Astrocyte (in vitro differentiated cells and primary cell): ENCODE data around the gene HYDIN.
"Not testable (repeated sequence)": the region's sequence is repeated elsewhere in the genome, so short reads cannot be mapped to it uniquely, and the experiment has no call there.

Source experiments
- EZH2 ChIP-seq: IDR thresholded peaks from 2 replicates; pipeline ENCODE4 v1.6.1; 2012; ENCODE audit warnings: mild to moderate bottlenecking, low read length, inconsistent platforms; ENCODE audit not compliant: insufficient read depth
- TF ChIP-seq, protein P1 (sequence below): IDR thresholded peaks from 2 replicates; pipeline ENCODE4 v1.5.1; 2011; ENCODE audit warnings: low read depth, mild to moderate bottlenecking, inconsistent platforms, low read length, moderate library complexity; ENCODE audit not compliant: insufficient read depth

DNA sequence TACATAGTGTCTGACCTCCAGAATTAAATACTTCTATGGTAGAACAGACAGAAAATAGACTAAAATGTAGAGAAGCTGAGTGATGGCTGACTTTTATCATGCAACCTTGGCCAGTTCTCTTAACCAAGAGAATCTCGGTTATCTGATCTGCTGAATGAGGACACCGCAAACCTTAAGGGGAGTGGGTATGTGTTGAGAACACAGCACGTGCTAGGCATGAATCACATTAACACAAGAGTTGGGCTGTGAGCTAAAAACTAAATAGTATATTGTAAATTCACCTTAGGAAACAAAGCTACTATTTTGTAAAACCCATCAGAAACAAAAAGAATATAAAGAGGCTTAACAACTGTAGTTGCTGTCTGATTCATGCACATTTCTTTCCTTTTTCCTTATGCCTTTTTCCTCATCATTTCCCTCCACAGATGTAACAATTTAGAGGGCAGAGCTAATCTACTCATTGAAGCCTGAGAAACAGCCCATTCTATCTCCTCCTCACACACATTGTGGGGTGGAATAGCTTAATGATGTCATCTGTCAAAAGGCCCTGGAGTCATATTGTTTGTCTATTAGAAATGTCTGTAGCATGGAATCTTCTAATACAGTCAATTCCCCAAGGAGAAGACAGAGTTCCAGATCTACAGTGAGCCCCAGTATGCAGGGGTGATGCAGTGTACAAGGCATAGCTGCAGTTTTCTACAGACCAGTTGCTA, 176.5 kb downstream of the HYDIN start:
- TF ChIP-seq, protein P1, sequence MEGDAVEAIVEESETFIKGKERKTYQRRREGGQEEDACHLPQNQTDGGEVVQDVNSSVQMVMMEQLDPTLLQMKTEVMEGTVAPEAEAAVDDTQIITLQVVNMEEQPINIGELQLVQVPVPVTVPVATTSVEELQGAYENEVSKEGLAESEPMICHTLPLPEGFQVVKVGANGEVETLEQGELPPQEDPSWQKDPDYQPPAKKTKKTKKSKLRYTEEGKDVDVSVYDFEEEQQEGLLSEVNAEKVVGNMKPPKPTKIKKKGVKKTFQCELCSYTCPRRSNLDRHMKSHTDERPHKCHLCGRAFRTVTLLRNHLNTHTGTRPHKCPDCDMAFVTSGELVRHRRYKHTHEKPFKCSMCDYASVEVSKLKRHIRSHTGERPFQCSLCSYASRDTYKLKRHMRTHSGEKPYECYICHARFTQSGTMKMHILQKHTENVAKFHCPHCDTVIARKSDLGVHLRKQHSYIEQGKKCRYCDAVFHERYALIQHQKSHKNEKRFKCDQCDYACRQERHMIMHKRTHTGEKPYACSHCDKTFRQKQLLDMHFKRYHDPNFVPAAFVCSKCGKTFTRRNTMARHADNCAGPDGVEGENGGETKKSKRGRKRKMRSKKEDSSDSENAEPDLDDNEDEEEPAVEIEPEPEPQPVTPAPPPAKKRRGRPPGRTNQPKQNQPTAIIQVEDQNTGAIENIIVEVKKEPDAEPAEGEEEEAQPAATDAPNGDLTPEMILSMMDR: not testable (repeated sequence)
- not testable (repeated sequence) for TF ChIP-seq EZH2
